HL-60 (cell line): ENCODE results near the gene COL4A4.

Experiments used
- CTCF ChIP-seq: IDR thresholded peaks from one replicate; pipeline ENCODE4 v1.5.1; 2011; ENCODE audit warnings: low read length, control low read depth, inconsistent platforms; ENCODE audit not compliant: insufficient read depth
- POLR2AphosphoS5 ChIP-seq: IDR thresholded peaks from 2 replicates; pipeline ENCODE4 v1.6.1; 2012; ENCODE audit warnings: low read depth
- REST ChIP-seq: IDR thresholded peaks from 2 replicates; pipeline ENCODE4 v1.6.1; 2012; ENCODE audit warnings: low read depth; ENCODE audit not compliant: insufficient replicate concordance
- SPI1 ChIP-seq: IDR thresholded peaks from 2 replicates; pipeline ENCODE4 v1.6.1; 2012; ENCODE audit warnings: low read depth, mild to moderate bottlenecking, borderline replicate concordance

- TF ChIP-seq CTCF (no peak), REST (no peak), POLR2AphosphoS5 (no peak), SPI1 (no peak)
Observed at GRCh38 chr2:227205701-227206100, 41.7 kb upstream of the COL4A4 start.
